Measurements from ENCODE around the gene RNFT1.
"Not testable (repeated sequence)": the region's sequence is repeated elsewhere in the genome, so short reads cannot be mapped to it uniquely, and the experiment has no call there.

Gene RNFT1

GRCh38 chr17:59963738-59964481 is 630 bp downstream of the RNFT1 start:
- TF ChIP-seq L3MBTL2 (conservative IDR thresholded peaks at IDR 0.05), result peak; percentile 42
- TF ChIP-seq FOXA1 (IDR thresholded peaks at IDR 0.05), result no peak
- ChIA-PET CTCF (interaction anchor here (0.9 kb wide), 1 partner anchor 9 kb away, joined by 3 read pairs; no protein-coding TSS in a partner anchor), POLR2A (interaction anchor here (1.0 to 1.4 kb wide), 8 partner anchors 8 to 257 kb away, joined by 3 to 6 read pairs (median 5); partner anchors contain the start of genes HEATR6, PTRH2, RPS6KB1 and VMP1)
- DNase-seq (ENCODE audit: extremely low spot score), result peak; percentile 47

DNA sequence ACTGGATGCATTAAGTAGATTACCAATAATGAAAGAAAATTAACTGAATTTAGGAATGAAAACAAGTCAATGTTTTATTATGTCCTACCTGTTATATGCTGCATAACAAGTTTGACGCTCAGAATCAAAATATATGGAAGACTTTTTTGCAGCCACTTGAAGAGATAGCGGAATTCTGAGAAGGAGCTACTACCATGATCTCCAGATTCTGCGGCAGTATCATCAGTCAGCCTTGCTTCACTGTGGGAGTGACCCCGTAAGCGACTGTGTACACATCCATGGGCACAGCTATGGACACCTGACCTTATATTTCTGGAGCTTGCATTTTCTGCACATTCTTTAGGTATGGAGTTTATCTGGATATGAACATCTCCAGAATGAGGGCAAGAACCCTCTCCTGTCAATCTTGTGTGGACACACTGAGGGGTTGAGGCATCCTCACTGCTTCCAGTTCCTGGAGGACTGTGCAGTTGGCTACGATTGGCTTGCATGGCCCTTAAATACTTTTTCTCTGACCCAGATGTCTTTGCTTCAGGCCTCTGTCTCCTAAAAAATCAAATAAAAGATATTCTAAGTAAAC is 1.7 kb downstream of the RNFT1 start:
- ChIA-PET CTCF (no interaction called here), POLR2A (no interaction called here)
- no peak for DNase-seq (ENCODE audit: extremely low spot score)
- TF ChIP-seq FOXK2 (IDR thresholded peaks at IDR 0.05) (no peak), ELF4 (IDR thresholded peaks at IDR 0.05) (no peak), CTBP1 (IDR thresholded peaks at IDR 0.05; ENCODE audit: borderline replicate concordance) (no peak), FOXM1 (IDR thresholded peaks at IDR 0.05; ENCODE audit: borderline replicate concordance) (no peak), L3MBTL2 (conservative IDR thresholded peaks at IDR 0.05) (no peak), ZNF384 (IDR thresholded peaks at IDR 0.05) (no peak), FOXA1 (IDR thresholded peaks at IDR 0.05) (no peak), LEF1 (IDR thresholded peaks at IDR 0.05; ENCODE audit: borderline replicate concordance) (no peak), NFRKB (IDR thresholded peaks at IDR 0.05) (no peak)

DNA sequence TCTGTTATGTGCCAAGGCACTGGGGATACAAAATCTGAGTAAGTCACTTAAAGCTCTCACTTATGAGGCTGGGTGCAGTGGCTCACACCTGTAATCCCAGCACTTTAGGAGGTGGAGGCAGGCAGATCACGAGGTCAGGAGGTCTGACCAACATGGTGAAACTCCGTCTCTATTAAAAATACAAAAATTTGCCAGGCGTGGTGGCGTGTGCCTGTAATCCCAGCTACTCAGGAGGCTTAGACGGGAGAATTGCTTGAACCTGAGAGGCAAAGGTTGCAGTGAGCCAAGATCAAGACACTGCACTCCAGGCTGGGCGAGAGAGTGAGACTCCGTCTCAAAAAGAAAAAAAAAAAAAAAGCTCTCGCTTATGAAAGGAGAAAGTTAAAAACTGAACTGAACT is 5.0 kb downstream of the RNFT1 start:
- POLR2A ChIA-PET; CTCF ChIA-PET; DNase-seq (ENCODE audit: extremely low spot score): not testable (repeated sequence)

GRCh38 chr17:59954856-59955255 is 9.7 kb downstream of the RNFT1 start:
- ChIA-PET CTCF (no interaction called here), POLR2A (interaction anchor here (2.0 kb wide), 1 partner anchor 10 kb away, joined by 5 read pairs; the partner anchor contains the start of gene RNFT1)
- DNase-seq (ENCODE audit: extremely low spot score), result no peak
- TF ChIP-seq SUZ12 (IDR thresholded peaks at IDR 0.05) (no peak), FOXA1 (IDR thresholded peaks at IDR 0.05) (no peak), SP1 (IDR thresholded peaks at IDR 0.05) (no peak), CTBP1 (IDR thresholded peaks at IDR 0.05; ENCODE audit: borderline replicate concordance) (no peak), ZNF384 (IDR thresholded peaks at IDR 0.05) (no peak), LEF1 (IDR thresholded peaks at IDR 0.05; ENCODE audit: borderline replicate concordance) (no peak), NFRKB (IDR thresholded peaks at IDR 0.05) (no peak)
- TF ChIP-seq, protein P1, sequence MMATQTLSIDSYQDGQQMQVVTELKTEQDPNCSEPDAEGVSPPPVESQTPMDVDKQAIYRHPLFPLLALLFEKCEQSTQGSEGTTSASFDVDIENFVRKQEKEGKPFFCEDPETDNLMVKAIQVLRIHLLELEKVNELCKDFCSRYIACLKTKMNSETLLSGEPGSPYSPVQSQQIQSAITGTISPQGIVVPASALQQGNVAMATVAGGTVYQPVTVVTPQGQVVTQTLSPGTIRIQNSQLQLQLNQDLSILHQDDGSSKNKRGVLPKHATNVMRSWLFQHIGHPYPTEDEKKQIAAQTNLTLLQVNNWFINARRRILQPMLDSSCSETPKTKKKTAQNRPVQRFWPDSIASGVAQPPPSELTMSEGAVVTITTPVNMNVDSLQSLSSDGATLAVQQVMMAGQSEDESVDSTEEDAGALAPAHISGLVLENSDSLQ (IDR thresholded peaks at IDR 0.05), result no peak

GRCh38 chr17:59950049-59950448 is 14.5 kb downstream of the RNFT1 start:
- ChIA-PET CTCF (no interaction called here), POLR2A (interaction anchor here (2.3 kb wide), 1 partner anchor 15 kb away, joined by 6 read pairs; the partner anchor contains the start of gene RNFT1)
- TF ChIP-seq L3MBTL2 (conservative IDR thresholded peaks at IDR 0.05) (no peak), FOXK2 (IDR thresholded peaks at IDR 0.05) (no peak), HDGF (IDR thresholded peaks at IDR 0.05; ENCODE audit: borderline replicate concordance) (no peak), SUZ12 (IDR thresholded peaks at IDR 0.05) (no peak), ARNT (IDR thresholded peaks at IDR 0.05) (no peak), ELF4 (IDR thresholded peaks at IDR 0.05) (no peak)
- TF ChIP-seq, protein P1 (IDR thresholded peaks at IDR 0.05), result no peak
- no peak for DNase-seq (ENCODE audit: extremely low spot score)

- POLR2A ChIA-PET; CTCF ChIA-PET; DNase-seq (ENCODE audit: extremely low spot score): not testable (repeated sequence)
These were observed 17.2 kb downstream of the RNFT1 start for GRCh38 chr17:59947310-59947709.

- CTCF ChIA-PET; POLR2A ChIA-PET; DNase-seq (ENCODE audit: extremely low spot score): not testable (repeated sequence)
These were observed 18.1 kb downstream of the RNFT1 start for GRCh38 chr17:59946433-59946832.

- no peak for TF ChIP-seq NFRKB (IDR thresholded peaks at IDR 0.05)
- TF ChIP-seq BHLHE40 (IDR thresholded peaks at IDR 0.05; ENCODE audit: borderline replicate concordance), result no peak
- TF ChIP-seq CTBP1 (IDR thresholded peaks at IDR 0.05; ENCODE audit: borderline replicate concordance), result no peak
- TF ChIP-seq SUZ12 (IDR thresholded peaks at IDR 0.05), result no peak
- no peak for TF ChIP-seq HDGF (IDR thresholded peaks at IDR 0.05; ENCODE audit: borderline replicate concordance)
- no peak for TF ChIP-seq L3MBTL2 (conservative IDR thresholded peaks at IDR 0.05)
- TF ChIP-seq ZNF384 (IDR thresholded peaks at IDR 0.05), result no peak
- TF ChIP-seq LEF1 (IDR thresholded peaks at IDR 0.05; ENCODE audit: borderline replicate concordance), result no peak
- no peak for TF ChIP-seq TARDBP (IDR thresholded peaks at IDR 0.05)
- no peak for TF ChIP-seq FOXA1 (IDR thresholded peaks at IDR 0.05)
- POLR2A ChIA-PET, result no interaction called here
- DNase-seq (ENCODE audit: extremely low spot score), result no peak
- CTCF ChIA-PET, result no interaction called here
These were observed 23.4 kb downstream of the RNFT1 start for GRCh38 chr17:59941131-59941530.

- POLR2A ChIA-PET; DNase-seq (ENCODE audit: extremely low spot score); CTCF ChIA-PET: not testable (repeated sequence)
These were observed 23.8 kb downstream of the RNFT1 start for GRCh38 chr17:59940697-59941096.

- POLR2A ChIA-PET, result interaction anchor here (1.5 kb wide), 1 partner anchor 31 kb away, joined by 4 read pairs; the partner anchor contains the start of gene RNFT1
- CTCF ChIA-PET; DNase-seq (ENCODE audit: extremely low spot score): not testable (repeated sequence)
These were observed 31.2 kb downstream of the RNFT1 start for GRCh38 chr17:59933317-59933716.

DNA sequence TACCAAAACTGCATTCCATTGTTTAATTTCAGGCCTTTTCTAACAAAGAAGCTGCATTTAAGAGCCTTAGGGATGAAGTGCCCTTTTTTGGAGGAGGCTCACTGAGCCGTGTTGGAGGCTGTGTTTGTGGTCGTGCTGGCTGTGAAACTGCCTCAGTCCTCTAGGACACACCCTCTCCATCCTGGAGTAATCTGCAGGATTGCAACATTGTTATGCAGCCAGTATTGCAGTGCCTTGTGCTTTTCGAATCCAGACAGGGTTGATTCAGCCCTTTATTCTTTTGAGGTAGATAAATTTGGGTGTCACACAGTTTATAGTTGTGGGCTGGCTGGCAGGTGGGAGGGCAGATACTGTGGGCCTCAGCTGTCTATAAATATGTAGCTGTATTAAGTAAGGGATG is 33.8 kb downstream of the RNFT1 start:
- POLR2A ChIA-PET, CTCF ChIA-PET: not testable (repeated sequence)

GRCh38 chr17:59930121-59930520 is 34.4 kb downstream of the RNFT1 start:
- CTCF ChIA-PET; DNase-seq (ENCODE audit: extremely low spot score); POLR2A ChIA-PET: not testable (repeated sequence)

More for the DNA sequence above, 33.8 kb downstream of the RNFT1 start:
- DNase-seq (ENCODE audit: extremely low spot score), result not testable (repeated sequence)

- POLR2A ChIA-PET, result interaction anchor here (1.0 kb wide), 1 partner anchor 44 kb away, joined by 3 read pairs; the partner anchor contains the start of gene RNFT1
- CTCF ChIA-PET, result not testable (repeated sequence)
These were observed 43.9 kb downstream of the RNFT1 start for GRCh38 chr17:59920637-59921036.

More at GRCh38 chr17:59920637-59921036, 43.9 kb downstream of the RNFT1 start:
- DNase-seq (ENCODE audit: extremely low spot score), result not testable (repeated sequence)
